Activated CD4-positive, alpha-beta T cell treated with anti-CD3 and anti-CD28 coated beads, Interleukin-2, amount 50 U/mL, for 1 hour (primary cell): ENCODE measurements around the gene RIMS3.
A peak's percentile ranks its signal among the peaks of the same experiment; 100 is the strongest.
"Not testable (repeated sequence)": the region's sequence is repeated elsewhere in the genome, so short reads cannot be mapped to it uniquely, and the experiment has no call there.

Experiments
- DNase-seq: peaks from one replicate; pipeline ENCODE4 v3.0.0-alpha.2; 2020

Gene RIMS3

DNA sequence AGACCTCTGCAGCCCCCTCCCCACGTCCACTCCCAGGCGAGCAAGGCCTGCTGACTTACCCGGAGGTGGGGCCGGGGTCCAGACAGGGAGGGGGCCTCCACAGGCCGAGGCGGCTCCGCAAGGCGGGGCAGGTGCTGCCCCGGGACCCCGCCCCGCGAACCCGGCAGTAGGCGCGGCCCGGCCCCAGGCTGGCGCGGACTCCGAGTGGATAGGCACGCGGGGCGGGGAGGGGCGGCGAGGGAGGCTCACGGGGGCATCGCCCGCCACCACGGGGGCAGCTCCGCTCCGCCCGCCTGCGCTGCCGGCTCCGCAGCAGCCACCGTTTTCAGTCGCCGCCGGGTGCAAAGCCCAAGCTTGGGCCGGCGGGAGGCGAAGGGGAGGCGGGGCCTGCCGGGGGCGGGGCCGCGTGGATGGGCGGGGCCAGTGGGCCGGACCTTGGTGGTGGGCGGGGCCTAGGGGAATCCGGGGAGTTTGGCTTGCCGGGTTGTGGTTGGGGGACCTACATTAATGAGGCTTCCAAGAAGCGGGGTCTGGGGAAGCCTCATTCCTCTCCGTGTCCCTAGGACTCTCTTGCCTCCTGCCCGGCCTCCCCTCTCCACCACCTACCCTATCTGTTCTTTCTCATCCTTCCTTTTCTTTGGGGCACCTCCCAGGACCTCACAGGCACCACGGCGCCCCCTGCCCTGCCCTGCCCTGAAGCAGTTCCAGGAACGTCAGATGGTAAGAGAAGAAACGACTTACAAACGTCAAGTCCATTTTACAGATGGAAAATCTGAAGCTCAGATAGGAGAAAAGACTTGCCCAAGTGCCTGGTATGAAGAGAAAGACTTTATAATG lies at the start of gene RIMS3:
TSS of gene RIMS3 (minus strand) at position 348 of the 837 bp plus-strand sequence. CDS start 23,757 bp downstream, outside the sequence.
- DNase-seq = peak; percentile 79

DNA sequence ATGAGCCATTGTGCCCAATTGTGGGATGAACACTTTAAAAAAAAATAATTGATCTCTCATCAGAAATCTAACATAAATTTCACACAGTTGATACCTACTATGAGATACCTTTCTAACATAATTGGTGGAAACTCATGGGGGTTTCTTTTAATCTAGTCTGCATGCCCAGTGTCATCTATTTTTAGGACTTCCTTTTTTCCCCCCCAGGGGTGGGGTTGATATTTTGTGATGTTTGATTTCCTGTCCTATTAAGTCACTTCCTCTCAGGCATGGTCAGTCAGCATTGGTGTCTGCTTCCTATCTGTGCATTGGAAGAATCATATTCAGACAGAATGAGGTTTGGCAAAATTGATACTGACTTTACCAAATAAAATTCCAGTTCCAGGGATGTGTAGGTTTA lies 47.5 kb upstream of the RIMS3 start:
- no peak for DNase-seq

DNA sequence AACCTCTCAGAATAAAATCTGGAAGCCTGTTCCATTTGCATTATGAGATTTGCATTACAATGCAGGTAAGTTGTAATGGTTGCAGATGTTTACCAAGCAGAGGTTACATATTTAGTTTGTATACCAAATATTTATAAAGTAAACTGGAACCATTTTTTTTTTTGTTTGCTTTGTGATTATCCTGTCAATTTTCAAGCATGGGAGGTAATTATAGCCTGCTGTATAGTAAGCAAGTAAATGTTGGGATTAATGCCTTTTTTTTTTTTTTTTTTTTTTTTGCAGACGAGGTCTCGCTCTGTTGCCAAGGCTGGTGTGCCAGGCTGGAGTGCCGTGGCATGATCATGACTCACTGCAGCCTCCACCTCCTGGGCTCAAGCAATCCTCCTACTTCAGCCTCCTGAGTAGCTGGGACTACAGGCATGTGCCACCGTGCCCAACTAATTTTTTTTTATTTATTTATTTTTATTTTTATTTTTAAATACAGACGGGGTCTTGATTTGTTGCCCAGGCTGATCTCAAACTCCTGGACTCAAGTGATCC lies 47.0 kb upstream of the RIMS3 start:
- no peak for DNase-seq

DNA sequence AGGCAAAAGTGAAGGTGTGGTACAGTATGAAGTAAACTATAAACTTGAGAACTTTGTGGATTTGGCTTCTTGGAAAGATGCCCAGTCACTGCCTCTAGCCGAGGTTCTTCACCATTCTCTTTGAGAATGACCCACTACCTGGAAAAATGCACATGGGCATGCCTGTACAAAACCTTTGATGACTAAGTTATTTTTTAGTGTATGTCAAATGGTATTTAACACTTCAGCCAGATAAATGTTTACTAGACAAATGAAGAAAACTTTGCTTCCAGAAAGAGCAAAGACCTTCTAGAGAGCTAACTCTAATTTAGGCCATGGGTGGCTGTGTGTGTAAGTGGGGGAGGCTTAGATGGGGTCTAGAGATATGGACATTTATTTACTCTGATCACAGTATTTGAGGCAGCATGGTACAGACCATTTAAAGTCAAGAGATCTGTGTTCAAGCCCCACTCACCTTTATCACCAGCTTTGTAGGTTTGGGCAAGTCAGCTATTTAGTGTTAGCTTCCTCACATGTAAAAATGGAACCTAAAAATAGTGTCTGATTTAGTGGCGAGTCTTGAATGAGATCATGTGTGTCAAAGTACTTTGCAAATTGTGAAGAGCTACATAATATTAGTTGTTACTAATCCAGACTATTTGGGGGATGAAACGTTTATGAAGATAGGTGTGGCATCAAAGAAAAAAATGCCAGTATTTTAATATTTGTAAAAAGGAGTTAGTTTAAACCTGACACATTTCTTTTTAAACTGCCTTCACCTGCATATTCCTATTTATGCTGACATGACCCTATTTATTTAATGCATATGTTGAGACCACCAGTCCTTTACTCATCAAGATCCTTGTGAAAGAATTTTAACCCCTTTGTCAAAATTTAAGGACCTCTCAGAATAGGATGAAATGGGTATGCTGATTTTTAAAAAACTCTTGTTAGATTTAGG lies 46.3 kb upstream of the RIMS3 start:
- no peak for DNase-seq

DNA sequence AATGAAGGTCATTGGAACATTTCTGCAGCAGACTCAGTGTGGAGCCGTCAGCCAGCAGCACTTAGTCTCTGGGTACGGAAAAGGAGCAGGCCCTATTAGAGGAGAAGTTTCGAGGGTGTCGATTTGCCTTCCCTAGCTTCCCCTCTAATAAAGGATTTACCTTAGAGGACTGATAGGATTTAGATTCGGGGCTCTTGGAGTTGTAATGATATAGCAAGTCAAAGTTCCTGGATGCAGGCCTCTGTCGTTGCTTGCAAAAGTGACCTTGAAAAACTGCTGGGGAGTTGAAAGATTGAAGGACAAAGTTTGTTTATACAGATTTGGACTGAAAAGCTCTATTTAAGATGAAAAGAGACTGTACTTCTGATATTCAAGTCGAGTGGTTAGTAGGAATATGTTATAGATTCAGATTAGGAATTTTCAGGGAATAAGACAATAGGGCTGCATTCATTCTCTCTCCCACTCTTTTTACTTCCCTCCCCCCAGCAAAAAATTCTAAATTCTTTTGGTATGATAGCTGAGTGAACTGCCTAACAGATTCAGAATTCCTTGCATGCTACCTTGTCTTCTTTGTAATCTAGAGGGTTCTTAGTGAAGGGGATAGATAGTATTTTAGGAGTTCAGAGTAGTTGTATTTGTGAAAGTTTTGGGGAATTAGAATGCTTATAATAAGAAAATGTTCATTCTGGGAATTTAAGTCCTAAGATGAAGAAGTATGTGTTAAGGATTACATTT lies 45.3 kb upstream of the RIMS3 start:
- DNase-seq = no peak

DNA sequence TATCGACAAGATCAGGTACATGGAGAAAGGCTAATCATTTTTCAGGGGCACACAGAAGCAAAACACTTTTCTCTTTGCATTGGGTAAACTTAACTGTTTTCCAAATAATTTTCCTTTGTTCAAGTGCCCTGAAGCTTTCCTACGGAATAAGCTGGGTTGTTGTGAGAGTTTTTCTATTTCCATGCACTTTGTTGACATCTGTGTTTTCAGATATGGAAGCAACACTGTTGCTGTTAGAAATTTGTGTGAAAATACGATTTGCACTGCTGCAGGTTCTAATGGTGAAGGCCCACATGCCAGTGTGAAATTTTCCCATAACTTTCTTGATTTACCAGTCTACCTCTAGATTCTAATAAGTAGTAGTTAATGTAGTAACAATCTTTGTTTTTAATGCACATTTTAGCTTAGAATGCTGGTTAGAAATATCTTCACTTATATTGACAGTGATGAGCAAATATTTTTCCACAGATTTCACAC lies 44.4 kb upstream of the RIMS3 start:
- no peak for DNase-seq

DNA sequence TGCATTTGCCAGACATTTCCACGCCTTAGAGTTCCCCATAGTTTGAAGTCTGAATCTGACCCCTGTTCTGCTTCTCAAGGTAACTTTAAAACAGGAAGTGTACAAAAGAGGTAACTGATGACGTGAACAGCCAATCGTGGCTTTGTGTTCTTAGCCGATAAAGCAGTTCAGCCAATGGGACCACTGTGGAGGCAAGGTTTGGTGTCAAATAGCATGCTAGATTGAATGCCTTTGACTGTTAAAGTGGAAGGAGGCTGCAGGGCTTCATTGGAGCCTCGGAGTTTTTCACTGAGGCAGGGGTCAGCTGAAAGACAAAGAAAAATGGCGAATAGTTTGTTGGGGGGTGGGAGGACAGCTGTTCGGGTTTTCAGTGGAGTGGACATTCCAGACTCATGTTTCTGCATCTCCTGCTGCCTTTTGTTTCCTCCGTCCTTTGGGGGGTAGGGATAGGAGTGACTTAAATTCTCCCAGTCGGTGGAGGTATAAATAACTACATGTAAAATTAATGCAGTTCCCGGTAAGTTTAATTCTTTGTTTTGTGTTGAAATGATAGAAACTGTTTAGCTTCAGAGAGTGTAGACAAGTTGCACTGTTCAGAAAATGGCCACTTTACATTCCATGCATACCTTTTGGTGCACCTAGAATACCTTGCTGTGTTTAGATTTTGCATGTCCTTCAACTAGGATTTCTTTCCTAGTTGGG lies 43.8 kb upstream of the RIMS3 start:
- peak; percentile 57 for DNase-seq

DNA sequence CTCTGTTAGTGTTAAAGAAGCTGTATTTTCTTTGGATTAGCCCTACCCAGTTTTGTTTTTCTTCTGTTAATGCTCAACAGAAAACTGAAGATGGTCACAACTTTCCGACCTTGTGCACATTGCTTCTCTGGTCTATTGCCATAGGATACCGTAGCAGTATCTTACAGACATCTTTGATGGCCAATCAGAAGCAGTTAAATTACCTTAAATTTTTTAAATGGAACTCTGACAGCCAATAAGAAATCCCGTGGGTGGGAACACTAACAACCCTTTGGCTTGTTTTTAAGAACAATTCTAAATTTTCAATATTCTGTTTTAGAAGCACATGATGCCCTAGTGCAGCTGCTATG lies 43.2 kb upstream of the RIMS3 start:
- DNase-seq = no peak

DNA sequence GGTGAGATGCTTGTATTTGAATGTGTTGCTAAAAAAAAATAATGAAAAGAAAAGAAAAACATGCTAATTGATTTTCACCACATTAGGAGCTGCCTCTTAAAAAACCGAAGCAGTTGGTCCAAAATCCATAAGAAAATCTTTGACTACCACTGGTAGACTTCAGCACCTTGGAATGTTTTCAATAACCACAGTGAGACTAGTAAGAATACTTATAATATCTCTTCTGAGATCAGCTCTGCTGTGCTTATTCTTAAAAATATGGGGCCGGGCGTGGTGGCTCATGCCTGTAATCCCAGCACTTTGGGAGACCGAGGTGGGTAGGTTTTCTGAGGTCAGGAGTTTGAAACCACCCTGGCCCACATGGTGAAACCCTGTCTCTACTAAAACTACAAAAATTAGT lies 41.1 kb upstream of the RIMS3 start:
- no peak for DNase-seq

DNA sequence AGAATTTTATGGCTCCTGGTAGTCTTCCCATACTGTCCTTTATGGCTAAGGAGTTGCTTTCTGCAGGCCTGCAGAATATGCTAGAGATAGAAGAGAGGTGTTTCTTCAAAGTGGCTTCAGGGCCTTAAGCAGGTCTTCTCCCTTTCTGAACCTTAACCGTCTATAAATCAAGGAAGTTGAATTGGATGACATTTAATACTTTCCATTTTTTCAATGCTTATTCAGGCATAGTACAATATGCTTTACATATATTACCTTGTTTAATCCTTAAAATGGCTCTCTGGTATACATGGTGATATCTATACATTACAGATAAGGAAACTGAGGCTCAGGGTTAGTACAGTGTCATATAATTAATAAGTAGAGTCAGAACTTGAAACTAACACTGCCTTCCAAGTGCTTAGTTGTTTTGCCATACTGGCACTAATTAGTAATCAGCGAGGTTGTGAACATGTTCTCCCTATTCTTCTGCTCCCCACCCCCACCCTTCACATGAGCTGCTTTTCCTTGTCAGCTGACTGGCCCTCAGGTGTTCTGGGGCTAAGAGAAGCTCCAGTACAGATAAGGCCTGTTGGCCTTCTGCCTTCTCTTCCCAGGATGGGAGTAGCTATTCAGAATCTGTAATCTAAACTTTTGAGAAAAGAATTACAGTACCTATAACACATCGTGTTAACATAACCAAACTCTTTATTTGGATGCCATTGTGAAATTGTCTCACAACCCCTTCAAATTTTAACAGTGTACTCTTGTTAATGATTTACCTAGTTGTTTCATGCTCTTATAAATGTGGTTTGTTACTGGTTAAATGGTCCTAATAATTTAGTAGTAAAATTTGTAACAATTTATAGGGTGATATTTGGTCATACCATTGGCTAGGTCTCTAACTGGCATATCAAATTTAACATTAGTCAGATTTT lies 39.6 kb upstream of the RIMS3 start:
- no peak for DNase-seq

DNA sequence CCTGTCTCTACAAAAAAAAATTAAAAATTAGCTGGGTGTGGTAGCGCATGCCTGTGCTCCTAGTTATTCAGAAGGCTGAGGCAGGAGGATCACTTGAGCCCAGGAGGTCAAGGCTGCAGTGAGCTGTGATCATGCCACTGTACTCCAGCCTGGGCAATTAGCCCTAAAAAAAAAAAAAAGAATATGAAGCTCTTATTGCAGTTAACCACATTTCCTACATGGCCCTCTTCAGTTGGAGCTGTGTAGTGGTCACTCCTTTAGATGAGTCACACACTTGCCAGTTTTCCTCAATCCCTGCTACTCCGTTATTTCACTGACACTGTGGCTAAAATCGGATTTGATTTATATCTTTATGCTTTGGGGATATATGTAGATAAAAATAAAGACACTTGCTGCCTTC lies 37.8 kb upstream of the RIMS3 start:
- no peak for DNase-seq

DNA sequence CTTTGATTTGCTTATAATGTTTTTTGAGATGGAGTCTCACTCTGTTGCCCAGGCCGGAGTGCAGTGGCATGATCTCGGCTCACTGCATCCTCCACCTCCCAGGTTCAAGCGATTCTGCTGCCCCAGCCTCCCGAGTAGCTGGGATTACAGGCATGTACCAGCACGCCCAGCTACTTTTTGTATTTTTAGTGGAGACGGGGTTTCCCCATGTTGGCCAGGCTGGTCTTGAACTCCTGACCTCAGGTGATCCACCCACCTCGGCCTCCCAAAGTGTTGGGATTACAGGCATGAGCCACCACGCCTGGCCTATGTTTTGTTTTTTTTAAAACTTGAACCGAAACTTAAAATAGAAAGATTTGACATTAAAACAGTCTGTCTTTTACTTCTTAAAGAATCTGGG lies 37.3 kb upstream of the RIMS3 start:
- DNase-seq = not testable (repeated sequence)

DNA sequence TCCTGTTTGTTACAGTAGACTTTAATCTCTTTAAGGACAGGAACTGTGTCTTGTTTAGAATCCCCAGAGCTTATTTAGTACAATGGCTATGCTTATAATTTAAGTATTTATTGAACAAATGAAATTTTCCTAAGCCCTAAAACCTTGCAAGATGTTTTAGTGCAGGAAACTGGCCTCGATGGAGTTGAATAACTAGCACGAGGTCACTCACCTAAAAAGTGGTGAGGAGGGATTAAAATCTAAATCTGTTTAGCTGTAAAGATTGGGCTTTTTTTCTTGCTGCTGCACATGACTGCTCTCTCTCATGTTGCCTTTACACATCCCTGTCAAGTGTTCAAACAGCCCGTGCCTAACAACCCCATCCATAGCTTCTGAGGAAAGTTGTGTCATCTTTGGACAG lies 36.2 kb upstream of the RIMS3 start:
- no peak for DNase-seq

DNA sequence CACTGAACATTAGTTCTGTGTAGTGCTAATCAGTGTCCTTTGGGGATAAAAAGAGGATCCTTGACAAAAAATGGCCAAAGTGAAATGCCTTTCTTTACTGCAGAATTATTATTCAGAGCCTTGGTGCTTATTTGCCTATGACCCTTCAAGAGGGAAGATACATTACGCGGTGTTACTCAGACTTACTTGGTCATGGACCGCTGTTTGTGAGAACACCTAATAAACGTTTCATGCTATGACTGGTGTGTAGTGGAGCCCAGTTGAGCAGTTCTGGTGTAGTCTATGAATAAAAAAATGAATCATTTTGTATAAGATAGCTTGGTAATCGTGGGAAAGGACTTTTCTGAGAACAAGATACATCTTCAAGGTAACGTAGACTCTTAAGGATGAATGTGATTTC lies 34.3 kb upstream of the RIMS3 start:
- DNase-seq = no peak

DNA sequence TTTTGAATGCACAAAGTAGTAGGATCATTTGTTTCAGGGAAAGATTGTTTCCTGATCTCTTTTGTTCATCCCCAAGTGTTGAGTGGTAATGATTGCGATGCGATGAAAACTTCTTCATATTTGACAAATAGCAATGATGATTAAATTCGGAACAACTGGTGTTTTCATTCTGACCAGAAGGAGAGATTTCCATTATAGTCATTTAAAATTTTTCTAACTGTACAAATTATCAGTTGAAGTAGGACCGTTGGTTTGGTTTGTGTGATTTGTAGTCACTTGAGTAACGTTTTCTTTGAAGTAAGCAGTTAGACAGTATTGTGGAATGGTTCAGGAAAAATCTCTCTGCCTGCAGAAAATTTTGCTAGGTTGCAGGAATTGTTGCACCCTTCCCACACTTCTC lies 32.0 kb upstream of the RIMS3 start:
- no peak for DNase-seq

DNA sequence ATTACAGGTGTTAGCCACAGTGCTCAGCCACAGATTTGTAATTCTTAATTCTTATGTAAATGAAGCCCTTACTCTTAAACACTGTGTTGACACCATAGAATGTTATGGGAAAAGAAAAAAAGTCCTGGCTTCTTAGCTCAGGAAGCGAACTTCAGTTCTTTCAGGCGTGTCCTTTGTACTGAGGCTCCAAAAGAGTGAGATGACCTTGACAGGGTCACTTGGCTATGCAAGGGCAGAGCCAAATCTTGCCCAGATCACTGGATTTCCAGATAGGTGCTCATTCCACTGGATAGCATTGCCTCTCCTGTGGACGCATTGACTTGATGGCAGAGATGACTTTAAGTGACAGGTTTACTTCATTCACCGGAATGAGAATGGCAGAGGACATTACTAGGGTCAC lies 30.8 kb upstream of the RIMS3 start:
- DNase-seq = no peak

DNA sequence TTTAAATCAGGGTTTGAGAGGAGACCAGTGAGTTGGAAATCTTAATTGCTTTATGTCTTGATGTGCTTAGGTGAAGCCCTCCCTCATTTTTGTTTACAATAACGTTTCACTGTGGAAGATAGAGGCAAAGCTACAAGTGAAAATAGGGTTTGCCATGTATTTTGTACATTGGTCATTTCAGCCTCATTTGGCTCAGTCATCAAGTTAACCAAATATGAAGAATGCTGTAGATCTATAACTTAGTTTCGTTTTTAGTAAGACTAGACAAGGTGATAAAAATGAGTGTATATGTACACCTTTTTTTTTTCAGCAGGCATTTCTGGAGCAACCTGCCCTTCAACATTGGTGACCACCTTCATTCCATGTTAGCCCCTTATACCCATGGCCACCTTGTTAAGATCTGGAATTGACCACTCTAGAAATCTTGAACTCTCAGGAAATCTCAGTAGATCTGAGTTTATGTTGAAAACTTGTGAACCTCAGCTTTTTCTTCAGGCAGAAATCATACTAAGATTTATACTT lies 28.9 kb upstream of the RIMS3 start:
- DNase-seq = no peak

DNA sequence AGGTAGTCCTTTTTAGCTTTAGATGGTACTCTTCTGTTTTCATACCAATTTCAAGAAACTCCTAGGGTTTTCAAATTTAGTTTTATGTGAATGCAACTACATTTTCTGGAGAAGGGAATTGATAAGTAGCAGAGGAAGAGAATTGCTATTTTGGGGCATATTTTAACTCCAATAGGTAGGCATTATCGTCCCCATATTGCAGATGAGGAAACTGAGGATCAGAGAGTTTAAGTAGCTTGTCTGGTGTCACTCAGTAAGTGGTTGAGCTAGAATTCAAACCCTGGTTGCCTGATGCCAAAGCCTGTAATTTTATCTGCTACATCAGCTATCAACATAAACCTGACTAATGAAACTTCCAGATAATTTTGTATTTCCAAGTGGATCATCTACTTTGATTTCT lies 27.9 kb upstream of the RIMS3 start:
- no peak for DNase-seq

DNA sequence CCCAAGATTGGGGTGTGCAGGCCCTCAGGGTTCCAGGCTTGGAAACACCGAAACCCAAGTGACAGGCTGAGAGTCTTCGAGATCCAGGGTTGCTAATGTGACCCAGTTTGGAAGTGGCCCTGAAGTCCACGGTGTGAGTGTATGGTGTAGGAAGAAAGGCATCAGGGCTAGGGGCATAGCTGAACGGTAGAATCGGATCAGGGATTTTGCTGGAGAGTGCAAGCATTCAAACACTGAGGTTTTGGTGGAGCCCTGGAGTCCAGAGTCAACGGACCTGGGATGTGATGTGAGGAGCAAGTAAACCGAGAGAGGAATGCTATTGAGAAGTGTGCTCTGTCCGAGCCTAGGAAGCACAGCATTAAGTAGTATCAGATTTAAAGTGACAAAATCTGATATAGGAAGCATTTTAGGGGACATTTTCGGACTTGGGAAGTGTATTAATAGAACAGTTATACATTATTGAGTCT lies 27.0 kb upstream of the RIMS3 start:
- DNase-seq = no peak

DNA sequence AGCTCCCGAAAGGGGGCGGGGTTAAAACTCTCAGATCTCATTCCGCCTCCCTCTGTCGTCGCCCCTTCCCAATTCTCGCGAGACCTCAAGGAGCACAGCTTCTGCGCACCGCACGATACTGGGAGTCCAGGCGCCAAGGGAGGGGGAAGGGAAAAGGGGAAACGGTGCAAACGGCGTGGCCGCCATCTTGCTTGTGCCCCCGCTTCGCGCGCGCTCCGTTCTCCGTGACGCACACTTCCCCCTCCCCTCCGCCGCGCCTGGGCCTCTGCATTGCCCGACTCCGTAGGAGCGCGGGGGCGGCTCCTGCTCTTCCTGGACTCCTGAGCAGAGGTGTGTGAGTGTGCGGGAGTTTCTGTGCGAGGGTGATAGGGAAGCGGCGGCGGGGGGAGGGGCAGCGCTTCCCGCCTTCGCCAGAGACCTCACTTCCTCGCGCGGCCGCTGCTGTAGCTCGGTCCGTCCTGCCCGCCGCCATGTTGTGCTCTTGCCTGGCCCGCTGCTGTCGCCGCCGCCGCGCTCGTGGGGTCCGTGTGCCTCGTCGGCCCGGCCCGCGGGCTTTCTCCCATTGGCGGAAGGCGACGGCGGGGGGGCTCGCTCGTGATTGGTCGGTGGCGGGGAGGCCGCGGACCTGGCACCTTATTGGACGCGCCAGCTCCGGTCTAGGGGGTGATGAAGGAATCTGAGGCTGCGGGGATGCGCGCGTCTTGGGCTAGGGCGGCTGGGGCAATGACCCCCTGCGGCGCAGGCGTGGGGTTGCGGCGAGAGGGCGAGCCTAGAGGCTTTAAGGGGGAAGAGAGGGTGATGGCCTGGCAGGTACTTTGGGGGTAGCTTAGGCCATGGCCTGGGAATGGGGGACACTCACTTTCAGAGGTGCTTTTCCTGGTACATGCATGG lies 26.3 kb upstream of the RIMS3 start, which contains the start of gene NFYC:
TSS of gene NFYC (plus strand) at position 167 of the 891 bp plus-strand sequence. CDS start 47,140 bp downstream, outside the sequence.
- peak; percentile 92 for DNase-seq
